Keratinocyte (primary cell): ENCODE results near the gene FUT6. TPM values are rescaled to one million over a fixed set of nuclear protein-coding genes. Genes with fewer than 3 reads are reported as not detected.
"Not testable (repeated sequence)": the region's sequence is repeated elsewhere in the genome, so short reads cannot be mapped to it uniquely, and the experiment has no call there.

ENCODE experiments used
- DNase-seq: peaks from one replicate; pipeline ENCODE4 v3.0.0-alpha.2; 2011; ENCODE audit warnings: low read depth, missing footprints, low spot score
- FAIRE-seq: peaks from 2 replicates; lab custom pipeline; 2011; peaks lifted over from hg19 to GRCh38; lab: Jason Lieb, UNC
- H2AFZ ChIP-seq: 2 replicates; pipeline ENCODE4 v1.6.0; 2012; ENCODE audit warnings: low read length, control low read depth, inconsistent platforms; ENCODE audit not compliant: control insufficient read depth
- H3K27ac ChIP-seq: 2 replicates; pipeline ENCODE4 v1.5.1; 2011; ENCODE audit warnings: low read length; ENCODE audit not compliant: control insufficient read depth, insufficient read depth
- H3K27me3 ChIP-seq: 3 replicates; pipeline ENCODE4 v1.6.0; 2011; ENCODE audit warnings: low read length; ENCODE audit not compliant: control insufficient read depth, insufficient read depth; ENCODE audit errors: extremely low read depth
- H3K36me3 ChIP-seq, 2 experiments: 2 replicates in 1 of 2; 3 replicates in 1 of 2; pipeline ENCODE4 v1.5.1; 2011; ENCODE audit warnings: low read length in 2 of 2, mild to moderate bottlenecking in 1 of 2; ENCODE audit not compliant: control insufficient read depth in 2 of 2, insufficient read depth in 2 of 2; ENCODE audit errors: extremely low read depth in 1 of 2
- H3K4me1 ChIP-seq: 3 replicates; pipeline ENCODE4 v1.5.1; 2011; ENCODE audit warnings: low read length; ENCODE audit not compliant: control insufficient read depth, insufficient read depth; ENCODE audit errors: extremely low read depth
- H3K4me2 ChIP-seq: 3 replicates; pipeline ENCODE4 v1.6.0; 2011; ENCODE audit warnings: low read depth, low read length; ENCODE audit not compliant: control insufficient read depth, insufficient read depth; ENCODE audit errors: extremely low read depth
- H3K4me3 ChIP-seq, 3 experiments: fragments of 200-600 bp in 1 of 3; sonication (generic) in 1 of 3; 2 replicates in 2 of 3; 3 replicates in 1 of 3; pipeline ENCODE4 v1.5.1; 2011 to 2016; ENCODE audit warnings: low read length in 3 of 3, mild to moderate bottlenecking in 3 of 3, control low read depth in 2 of 3, inconsistent platforms in 1 of 3, low read depth in 1 of 3, mixed read lengths in 1 of 3, mixed run types in 1 of 3, moderate library complexity in 1 of 3; ENCODE audit not compliant: control insufficient read depth in 2 of 3, insufficient read depth in 2 of 3; ENCODE audit errors: extremely low read depth in 1 of 3
- H3K79me2 ChIP-seq: 2 replicates; pipeline ENCODE4 v1.6.0; 2012; ENCODE audit warnings: low read length; ENCODE audit not compliant: control insufficient read depth, insufficient read depth
- H3K9ac ChIP-seq: 3 replicates; pipeline ENCODE4 v1.6.0; 2011; ENCODE audit warnings: low read length; ENCODE audit not compliant: control insufficient read depth, insufficient read depth; ENCODE audit errors: extremely low read depth
- H3K9me1 ChIP-seq: 3 replicates; pipeline ENCODE4 v1.6.0; 2011; ENCODE audit warnings: low read length; ENCODE audit not compliant: control insufficient read depth, insufficient read depth; ENCODE audit errors: extremely low read depth
- H3K9me3 ChIP-seq: 2 replicates; pipeline ENCODE4 v1.5.1; 2012; ENCODE audit warnings: low read depth, low read length; ENCODE audit not compliant: control insufficient read depth
- H4K20me1 ChIP-seq: 3 replicates; pipeline ENCODE4 v1.6.0; 2011; ENCODE audit warnings: low read length; ENCODE audit not compliant: control insufficient read depth, insufficient read depth; ENCODE audit errors: extremely low read depth
- CTCF ChIP-seq, 3 experiments: IDR thresholded peaks in 1 of 3; conservative IDR thresholded peaks in 1 of 3; optimal IDR thresholded peaks in 1 of 3; 2 replicates in 2 of 3; 3 replicates in 1 of 3; pipeline versions ENCODE3 to v1.5.1; 2011; ENCODE audit warnings: low read length in 3 of 3, mild to moderate bottlenecking in 3 of 3, moderate library complexity in 2 of 3, control low read depth in 1 of 3, inconsistent platforms in 1 of 3; ENCODE audit not compliant: insufficient read depth in 2 of 3; ENCODE audit errors: extremely low read depth in 1 of 3
- EZH2 ChIP-seq: IDR thresholded peaks from one replicate; pipeline ENCODE4 v1.6.1; 2012; ENCODE audit warnings: inconsistent platforms, mild to moderate bottlenecking, low read length, moderate library complexity
- dilution Hi-C: fragments of 300-500 bp; cut with MboI; formaldehyde crosslinking; loops from one replicate; pipeline ENCODE4 v1.7.0; 2020; ENCODE audit warnings: low sequenced_read_pairs; ENCODE audit not compliant: extremely low pct_ligation_motif_present
- polyA plus RNA-seq, 5 experiments: library from polyadenylated mRNA; depleted of rRNA in 3 of 5; stranded (reverse) in 3 of 5; stranded (forward) in 1 of 5; unstranded in 1 of 5; fragments of >200 nt; gene quantifications; 1 replicate in 1 of 5; 2 replicates in 3 of 5; 3 replicates in 1 of 5; pipeline versions ENCODE4 v1.2.1 to v1.2.3, GENCODE V29; 2011 to 2012; ENCODE audit warnings: missing spikeins in 2 of 5, low read depth in 1 of 5, low replicate concordance in 1 of 5

Gene FUT6
- polyA plus RNA-seq, 1 donor (not counting 4 experiments of a cell fraction or from before 2014, with no cell fraction given) = not detected

GRCh38 chr19:5782945-5783919 lies 56.3 kb downstream of the FUT6 start:
- H3K27ac ChIP-seq = no peak overlapping the region
- H3K9ac ChIP-seq = no peak overlapping the region
- no peaks in the 10 kb centered on the region for H3K9me1 ChIP-seq
- no peak overlapping the region for H3K4me3 ChIP-seq
- H3K36me3 ChIP-seq = peaks cover 20 to 36% of the 10 kb centered on the region in 2 experiments
- H4K20me1 ChIP-seq = no peaks in the 10 kb centered on the region
- TF ChIP-seq CTCF (optimal IDR thresholded peaks at IDR 0.05 in 1 of 3, IDR thresholded peaks at IDR 0.05 in 1 of 3, conservative IDR thresholded peaks at IDR 0.05 in 1 of 3; ENCODE audit: extremely low read depth in 1 of 3, insufficient read depth in 2 of 3, low read length in 3 of 3) = no peak
- no peak for TF ChIP-seq EZH2
- dilution Hi-C loops = no loop called here
- H3K4me1 ChIP-seq = no peaks in the 10 kb centered on the region
- FAIRE-seq (no peak), DNase-seq (no peak)
- no peaks in the 10 kb centered on the region for H3K9me3 ChIP-seq
- no peak overlapping the region for H3K4me2 ChIP-seq
- peaks cover 3% of the 10 kb centered on the region for H3K79me2 ChIP-seq
- H3K27me3 ChIP-seq = no peaks in the 10 kb centered on the region
- H2AFZ ChIP-seq = no peak overlapping the region

GRCh38 chr19:5782322-5782721 lies 57.2 kb downstream of the FUT6 start:
- TF ChIP-seq EZH2 (no peak), CTCF (optimal IDR thresholded peaks at IDR 0.05 in 1 of 3, IDR thresholded peaks at IDR 0.05 in 1 of 3, conservative IDR thresholded peaks at IDR 0.05 in 1 of 3; ENCODE audit: extremely low read depth in 1 of 3, insufficient read depth in 2 of 3, low read length in 3 of 3) (no peak)

GRCh38 chr19:5780916-5781315 lies 58.6 kb downstream of the FUT6 start:
- H3K4me1 ChIP-seq, FAIRE-seq, H3K4me2 ChIP-seq, H3K27me3 ChIP-seq, H3K27ac ChIP-seq, H3K9me3 ChIP-seq, H4K20me1 ChIP-seq, DNase-seq, H3K9me1 ChIP-seq, H2AFZ ChIP-seq, dilution Hi-C loops, H3K4me3 ChIP-seq, H3K9ac ChIP-seq, H3K79me2 ChIP-seq: not testable (repeated sequence)
- peaks cover 9 to 16% of the 10 kb centered on the region in 2 experiments for H3K36me3 ChIP-seq

More at GRCh38 chr19:5782322-5782721, 57.2 kb downstream of the FUT6 start:
- Histone ChIP-seq H3K4me3 (no peak overlapping the region), H3K36me3 (peaks cover 15 to 28% of the 10 kb centered on the region in 2 experiments), H3K27ac (no peak overlapping the region), H4K20me1 (no peaks in the 10 kb centered on the region), H3K27me3 (no peaks in the 10 kb centered on the region), H3K9me1 (no peaks in the 10 kb centered on the region), H3K9ac (no peak overlapping the region), H3K4me1 (no peaks in the 10 kb centered on the region), H3K4me2 (no peak overlapping the region), H3K9me3 (no peaks in the 10 kb centered on the region), H2AFZ (no peak overlapping the region), H3K79me2 (no peaks in the 10 kb centered on the region)
- FAIRE-seq = no peak
- no peak for DNase-seq
- dilution Hi-C loops = no loop called here
